A673 (cell line): ENCODE measurements around the gene GRIK4. TPM values are rescaled to one million over a fixed set of nuclear protein-coding genes. Genes with fewer than 3 reads are reported as not detected.
A peak's percentile ranks its signal among the peaks of the same experiment; 100 is the strongest.

Experiments used
- BruUV-seq: library from RNA; stranded (reverse); fragments of 400-500 nt; replicated peaks from 2 replicates; lab custom pipeline; 2021; lab: Mats Ljungman, UMichigan
- CTCF ChIA-PET: fragments of 300-600 bp; sonication (Branson Sonifier 250); formaldehyde crosslinking; loops from one replicate; lab custom pipeline; 2022; ENCODE audit warnings: antibody characterized with exemption; lab: Charles Lee
- POLR2A ChIA-PET: fragments of 300-600 bp; sonication (Branson Sonifier 250); formaldehyde crosslinking; loops from one replicate; lab custom pipeline; 2022; ENCODE audit warnings: antibody characterized with exemption; ENCODE audit not compliant: low non-redundant PET; lab: Charles Lee
- DNase-seq: peaks from one replicate; pipeline ENCODE4 v3.0.0-alpha.2; 2015; ENCODE audit warnings: low spot score
- H3K27ac ChIP-seq: fragments of 200-600 bp; sonication (generic); 2 replicates; pipeline ENCODE4 v1.5.1; 2016; ENCODE audit warnings: mixed run types, low read depth, mild to moderate bottlenecking, mixed read lengths, antibody characterized with exemption, low read length; ENCODE audit not compliant: poor library complexity, severe bottlenecking
- H3K27me3 ChIP-seq: fragments of 200-600 bp; sonication (generic); replicated peaks from 2 replicates; pipeline ENCODE4 v1.6.1; 2017; ENCODE audit warnings: mixed run types, low read depth, mild to moderate bottlenecking, mixed read lengths, antibody characterized with exemption, low read length; ENCODE audit not compliant: insufficient read depth, poor library complexity
- H3K36me3 ChIP-seq: fragments of 200-600 bp; sonication (generic); 2 replicates; pipeline ENCODE4 v1.6.1; 2016; ENCODE audit warnings: mixed run types, mild to moderate bottlenecking, mixed read lengths, antibody characterized with exemption, low read length; ENCODE audit not compliant: insufficient read depth, poor library complexity, severe bottlenecking
- H3K4me1 ChIP-seq: fragments of 200-600 bp; sonication (generic); 2 replicates; pipeline ENCODE4 v1.6.1; 2017; ENCODE audit warnings: mixed run types, mild to moderate bottlenecking, mixed read lengths, antibody characterized with exemption, low read length; ENCODE audit not compliant: insufficient read depth, poor library complexity, severe bottlenecking
- H3K4me3 ChIP-seq: fragments of 200-600 bp; sonication (generic); 2 replicates; pipeline ENCODE4 v1.5.1; 2016; ENCODE audit warnings: low read depth, mixed run types, mild to moderate bottlenecking, mixed read lengths, low read length; ENCODE audit not compliant: poor library complexity, severe bottlenecking
- H3K9me3 ChIP-seq: fragments of 200-600 bp; sonication (generic); 2 replicates; pipeline ENCODE4 v1.6.1; 2016; ENCODE audit warnings: mixed run types, low read depth, mild to moderate bottlenecking, mixed read lengths, antibody characterized with exemption, low read length; ENCODE audit not compliant: poor library complexity, severe bottlenecking
- CTCF ChIP-seq: fragments of 300-800, 200-600 bp; sonication (generic); conservative IDR thresholded peaks from 2 replicates; pipeline ENCODE4 v1.5.1; 2017; ENCODE audit warnings: low read depth, mild to moderate bottlenecking, antibody characterized with exemption, low read length, moderate library complexity, mixed read lengths
- EZH2 ChIP-seq: fragments of 200-600 bp; sonication (generic); IDR thresholded peaks from 2 replicates; pipeline ENCODE4 v1.6.1; 2017; ENCODE audit warnings: borderline replicate concordance, low read depth, mild to moderate bottlenecking, mixed read lengths, antibody characterized with exemption, low read length; ENCODE audit not compliant: poor library complexity, severe bottlenecking
- intact Hi-C: fragments of 100-400 bp; cut with micrococcal nuclease; formaldehyde crosslinking; loops from one replicate; pipeline ENCODE4 v1.10.0; 2022; ENCODE audit not compliant: unreplicated experiment
- total RNA-seq: library from RNA; stranded (reverse); gene quantifications from 2 replicates; pipeline ENCODE4 v1.2.3, GENCODE V29; 2021

The GRIK4 gene
- total RNA-seq, 1 experiment from 2014 or later: not detected

- no peak overlapping the region for H3K27ac ChIP-seq
Observed at GRCh38 chr11:121024989-121025388, 513.4 kb downstream of the GRIK4 start.

GRCh38 chr11:121029153-121029552 lies 517.6 kb downstream of the GRIK4 start:
- H3K27ac ChIP-seq: no peak overlapping the region
- DNase-seq: no peak
- no peaks in the 10 kb centered on the region for H3K27me3 ChIP-seq
- ChIA-PET POLR2A (no interaction called here), CTCF (no interaction called here)
- peaks cover 10% of the 10 kb centered on the region for H3K4me1 ChIP-seq
- BruUV-seq: no TSS peak
- intact Hi-C loops: no loop called here
- no peak overlapping the region for H3K4me3 ChIP-seq
- TF ChIP-seq CTCF (no peak), EZH2 (no peak)
- no peaks in the 10 kb centered on the region for H3K36me3 ChIP-seq
- H3K9me3 ChIP-seq: no peaks in the 10 kb centered on the region

More at GRCh38 chr11:121024989-121025388, 513.4 kb downstream of the GRIK4 start:
- peak overlapping the region; percentile 80 for H3K4me3 ChIP-seq
- BruUV-seq: no TSS peak
- CTCF ChIA-PET: interaction anchor here (0.6 kb wide), 1 partner anchor 80 kb away, joined by 3 read pairs; no protein-coding TSS in a partner anchor
- no peaks in the 10 kb centered on the region for H3K36me3 ChIP-seq
- intact Hi-C loops: no loop called here
- TF ChIP-seq EZH2 (no peak), CTCF (no peak)
- no peaks in the 10 kb centered on the region for H3K9me3 ChIP-seq
- H3K4me1 ChIP-seq: peaks cover 14% of the 10 kb centered on the region
- H3K27me3 ChIP-seq: peaks cover 3% of the 10 kb centered on the region
- DNase-seq: no peak
- POLR2A ChIA-PET: no interaction called here

- CTCF ChIA-PET: no interaction called here
Observed at GRCh38 chr11:121029813-121030445, 518.4 kb downstream of the GRIK4 start.

More at GRCh38 chr11:121029813-121030445, 518.4 kb downstream of the GRIK4 start:
- Histone ChIP-seq H3K9me3 (no peaks in the 10 kb centered on the region), H3K4me1 (peaks cover 4% of the 10 kb centered on the region), H3K4me3 (no peak overlapping the region), H3K27me3 (no peaks in the 10 kb centered on the region), H3K36me3 (no peaks in the 10 kb centered on the region), H3K27ac (no peak overlapping the region)
- TF ChIP-seq EZH2 (no peak), CTCF (no peak)
- intact Hi-C loops: no loop called here
- POLR2A ChIA-PET: no interaction called here
- BruUV-seq: no TSS peak
- DNase-seq: no peak
